B cell (primary cell): ENCODE results near the gene LAPTM4A. TPM values are rescaled to one million over a fixed set of nuclear protein-coding genes. Genes with fewer than 3 reads are reported as not detected.

ENCODE experiments used
- ATAC-seq: fragments of 200-7000 bp; cut with Tn5 transposase; one replicate; pipeline ENCODE4 v1.10.0; 2021; ENCODE audit warnings: low read depth, mild to moderate bottlenecking, moderate number of reproducible peaks, moderate library complexity
- CTCF ChIA-PET: fragments of 350-600 bp; sonication (Branson Sonifier 250); formaldehyde crosslinking; loops from one replicate; lab custom pipeline; 2021; ENCODE audit warnings: antibody characterized with exemption, inconsistent platforms; lab: Charles Lee
- POLR2A ChIA-PET: fragments of 350-600 bp; sonication (Branson Sonifier 250); formaldehyde crosslinking; loops from one replicate; lab custom pipeline; 2021; ENCODE audit warnings: antibody characterized with exemption; lab: Charles Lee
- DNase-seq: peaks from one replicate; pipeline ENCODE4 v3.0.0; 2013
- H2AFZ ChIP-seq: 2 replicates; pipeline ENCODE4 v1.6.1; 2012; ENCODE audit warnings: mild to moderate bottlenecking, low read depth, low read length; ENCODE audit not compliant: insufficient read depth, poor library complexity, severe bottlenecking
- H3K27ac ChIP-seq, 2 donors: 1 replicate in 1 of 2; 2 replicates in 1 of 2; pipeline ENCODE4 v1.5.1; 2012 to 2013; ENCODE audit warnings: low read length in 2 of 2, mild to moderate bottlenecking in 2 of 2, moderate library complexity in 1 of 2
- H3K27me3 ChIP-seq, 4 experiments: fragments of 200-600 bp in 1 of 4; sonication (generic) in 1 of 4; replicated peaks in 1 of 4; 1 replicate in 2 of 4; 2 replicates in 2 of 4; pipeline versions ENCODE4 v1.6.1 to v1.7.0; 2013 to 2016; ENCODE audit warnings: low read length in 3 of 4, mild to moderate bottlenecking in 2 of 4, mixed read lengths in 1 of 4, moderate library complexity in 1 of 4; ENCODE audit not compliant: insufficient read depth in 4 of 4, control insufficient read depth in 3 of 4; ENCODE audit errors: control extremely low read depth in 1 of 4
- H3K36me3 ChIP-seq, 2 experiments: replicated peaks in 1 of 2; 1 replicate in 1 of 2; 2 replicates in 1 of 2; pipeline versions ENCODE4 v1.6.1 to v1.7.1; 2013; ENCODE audit warnings: low read length in 1 of 2; ENCODE audit not compliant: insufficient read depth in 2 of 2, control insufficient read depth in 1 of 2; ENCODE audit errors: control extremely low read depth in 1 of 2, extremely low read depth in 1 of 2
- H3K4me1 ChIP-seq, 2 donors: fragments of 200-600 bp in 1 of 2; sonication (generic) in 1 of 2; 1 replicate in 1 of 2; 2 replicates in 1 of 2; pipeline versions ENCODE4 v1.5.1 to v1.6.1; 2013 to 2017; ENCODE audit warnings: low read length in 2 of 2; ENCODE audit not compliant: control insufficient read depth in 2 of 2, insufficient read depth in 2 of 2
- H3K4me2 ChIP-seq: replicated peaks from 2 replicates; pipeline ENCODE3; 2012; ENCODE audit warnings: mild to moderate bottlenecking, low read depth, low read length; ENCODE audit not compliant: poor library complexity, severe bottlenecking
- H3K4me3 ChIP-seq, 5 experiments: fragments of 200-600 bp in 1 of 5; sonication (generic) in 1 of 5; 1 replicate in 3 of 5; 2 replicates in 2 of 5; pipeline versions ENCODE4 v1.5.1 to v1.7.0; 2011 to 2016; ENCODE audit warnings: low read length in 4 of 5, mild to moderate bottlenecking in 4 of 5, low read depth in 2 of 5, control low read depth in 1 of 5, moderate library complexity in 1 of 5; ENCODE audit not compliant: insufficient read depth in 1 of 5; ENCODE audit errors: control extremely low read depth in 1 of 5, extremely low read depth in 1 of 5
- H3K79me2 ChIP-seq: fragments of 200-600 bp; sonication (generic); one replicate; pipeline ENCODE4 v1.6.0; 2016; ENCODE audit warnings: low read length; ENCODE audit not compliant: control insufficient read depth, insufficient read depth
- H3K9ac ChIP-seq: fragments of 200-600 bp; sonication (generic); 2 replicates; pipeline ENCODE4 v1.6.1; 2017; ENCODE audit warnings: mild to moderate bottlenecking, low read length, moderate library complexity
- H3K9me3 ChIP-seq, 3 donors: one replicate each; pipeline versions ENCODE4 v1.6.1 to v1.7.1; 2013; ENCODE audit warnings: low read length in 2 of 3; ENCODE audit not compliant: control insufficient read depth in 2 of 3, insufficient read depth in 1 of 3; ENCODE audit errors: control extremely low read depth in 1 of 3
- H4K20me1 ChIP-seq: 2 replicates; pipeline ENCODE4 v1.6.0; 2012; ENCODE audit warnings: mild to moderate bottlenecking, low read length; ENCODE audit not compliant: insufficient read depth, control insufficient read depth, poor library complexity, severe bottlenecking
- H3K27ac Mint-ChIP-seq: one replicate; pipeline ENCODE4 v1.8.0; 2021; ENCODE audit warnings: mixed read lengths
- H3K27me3 Mint-ChIP-seq: one replicate; pipeline ENCODE4 v1.8.0; 2021; ENCODE audit warnings: mixed read lengths
- H3K4me1 Mint-ChIP-seq: one replicate; pipeline ENCODE4 v1.8.0; 2021; ENCODE audit warnings: mixed read lengths
- H3K4me3 Mint-ChIP-seq: one replicate; pipeline ENCODE4 v1.8.0; 2021; ENCODE audit warnings: mixed read lengths
- H3K9me3 Mint-ChIP-seq: one replicate; pipeline ENCODE4 v1.8.0; 2022; ENCODE audit warnings: mixed read lengths; ENCODE audit not compliant: insufficient read depth
- CTCF ChIP-seq: fragments of 200-600 bp; IDR thresholded peaks from one replicate; pipeline ENCODE4 v1.8.0; 2022; ENCODE audit warnings: antibody characterized with exemption, mild to moderate bottlenecking
- EZH2 ChIP-seq: IDR thresholded peaks from 2 replicates; pipeline ENCODE4 v1.6.1; 2012; ENCODE audit warnings: borderline replicate concordance, low read depth, mild to moderate bottlenecking, moderate library complexity, low read length; ENCODE audit not compliant: insufficient read depth, poor library complexity, severe bottlenecking
- WGBS: methylation state at CpG from one replicate; pipeline ENCODE4 v1.1.5; 2013; ENCODE audit warnings: missing lambda C conversion rate; ENCODE audit not compliant: insufficient coverage; 5-methylcytosine and 5-hydroxymethylcytosine counted together
- intact Hi-C: fragments of 100-400 bp; cut with micrococcal nuclease; formaldehyde crosslinking; loops from one replicate; pipeline ENCODE4 v1.10.0; 2022
- polyA plus RNA-seq: library from polyadenylated mRNA; depleted of rRNA; stranded (reverse); fragments of >200 nt; gene quantifications from 2 replicates; pipeline ENCODE4 v1.2.3, GENCODE V29; 2012
- total RNA-seq, 2 donors: library from RNA; stranded (reverse); fragments of 120-200 nt in 1 of 2; gene quantifications; 1 replicate in 1 of 2; 2 replicates in 1 of 2; pipeline versions ENCODE4 v1.2.3 to v1.2.4, GENCODE V29; 2013 to 2022

LAPTM4A gene
- total and polyA plus RNA-seq, 2 donors (not counting 1 experiment from before 2014, with no cell fraction given): 45.9 to 74.4 TPM

- Histone ChIP-seq H3K27ac (no peak overlapping the region), H3K36me3 (no peaks in the 10 kb centered on the region), H3K4me1 (no peaks in the 10 kb centered on the region), H4K20me1 (no peaks in the 10 kb centered on the region), H3K4me3 (no peak overlapping the region), H3K9me3 (peaks cover 0 to 5% (median 0%) of the 10 kb centered on the region in 3 donors), H3K9ac (no peak overlapping the region), H3K27me3 (peaks cover 0 to 6% (median 0%) of the 10 kb centered on the region in 4 experiments), H3K79me2 (no peaks in the 10 kb centered on the region), H3K4me2 (no peak overlapping the region), H2AFZ (no peak overlapping the region)
- Mint-ChIP-seq H3K9me3 (no peaks in the 10 kb centered on the region), H3K27ac (no peak overlapping the region), H3K4me3 (no peak overlapping the region), H3K27me3 (peaks cover 38% of the 10 kb centered on the region), H3K4me1 (no peaks in the 10 kb centered on the region)
- WGBS: 92% methylated on average over 9 of the region's 14 CpGs
- ATAC-seq: no peak
- no peak for DNase-seq
- ChIA-PET POLR2A (no interaction called here), CTCF (interaction anchor here (1.1 kb wide), 1 partner anchor 56 kb away, joined by 3 read pairs; no protein-coding TSS in a partner anchor)
- intact Hi-C loops: no loop called here
- TF ChIP-seq EZH2: no peak
- TF ChIP-seq CTCF: no peak
Observed at GRCh38 chr2:20071397-20072383, 20.3 kb upstream of the LAPTM4A start.

DNA sequence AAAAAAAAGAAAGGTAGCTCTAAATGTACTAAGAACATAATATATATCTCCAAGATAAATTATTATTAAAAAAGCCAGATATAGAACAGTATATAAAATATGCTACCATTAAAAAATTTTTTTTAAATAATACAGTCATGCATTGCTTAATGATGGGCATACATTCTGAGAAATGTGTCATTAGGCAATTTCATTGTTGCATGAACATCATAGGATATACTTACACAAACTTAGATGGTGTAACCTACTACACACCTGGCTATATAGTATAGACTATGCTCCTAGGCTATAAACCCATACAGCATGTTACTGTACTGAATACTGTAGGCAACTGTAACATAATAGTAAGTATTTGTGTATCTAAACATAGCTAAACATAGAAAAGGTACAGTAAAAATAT, 18.3 kb upstream of the LAPTM4A start:
- Mint-ChIP-seq H3K4me1 (no peaks in the 10 kb centered on the region), H3K27ac (no peak overlapping the region), H3K9me3 (no peaks in the 10 kb centered on the region), H3K4me3 (no peak overlapping the region), H3K27me3 (peaks cover 31% of the 10 kb centered on the region)
- Histone ChIP-seq H3K4me2 (no peak overlapping the region), H3K79me2 (no peaks in the 10 kb centered on the region), H3K4me3 (no peak overlapping the region), H3K9me3 (peaks cover 0 to 2% (median 0%) of the 10 kb centered on the region in 3 donors), H4K20me1 (no peaks in the 10 kb centered on the region), H3K36me3 (no peaks in the 10 kb centered on the region), H2AFZ (no peak overlapping the region), H3K9ac (no peak overlapping the region), H3K4me1 (no peaks in the 10 kb centered on the region), H3K27me3 (peaks cover 0 to 6% (median 0%) of the 10 kb centered on the region in 4 experiments), H3K27ac (no peak overlapping the region)
- POLR2A ChIA-PET: no interaction called here
- no peak for DNase-seq
- no peak for TF ChIP-seq CTCF
- ATAC-seq: no peak
- intact Hi-C loops: no loop called here
- CTCF ChIA-PET: interaction anchor here (1.1 kb wide), 1 partner anchor 54 kb away, joined by 5 read pairs; no protein-coding TSS in a partner anchor
